GM10266 (cell line): ENCODE data around the gene MERTK.

Source experiments
- DNase-seq: peaks from one replicate; pipeline ENCODE4 v3.0.0; 2012; ENCODE audit errors: extremely low spot score
- CTCF ChIP-seq: IDR thresholded peaks from 2 replicates; pipeline ENCODE4 v1.5.1; 2012; ENCODE audit warnings: mild to moderate bottlenecking, low read depth; ENCODE audit not compliant: control insufficient read depth, insufficient read depth; ENCODE audit errors: missing control alignments

MERTK gene

DNA sequence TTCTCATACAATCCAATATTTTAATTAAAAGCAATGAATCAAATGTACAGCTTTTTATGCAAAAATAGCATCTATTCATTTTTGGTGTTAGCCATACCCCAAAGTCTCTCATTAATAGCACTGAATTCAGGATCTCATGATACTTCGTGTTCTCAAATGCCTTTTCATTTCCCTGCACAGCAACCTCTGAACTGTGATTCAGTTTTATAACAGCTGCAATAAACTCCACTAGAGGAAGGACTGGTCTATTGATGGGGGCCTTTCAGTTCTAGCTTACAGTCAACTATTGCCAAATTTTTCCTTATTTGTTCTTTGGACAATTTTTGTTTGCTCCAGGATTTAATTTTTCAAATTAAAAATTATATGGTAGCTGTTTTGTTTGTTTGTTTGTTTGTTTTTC is 151.9 kb downstream of the MERTK start:
- no peak for TF ChIP-seq CTCF
- no peak for DNase-seq

DNA sequence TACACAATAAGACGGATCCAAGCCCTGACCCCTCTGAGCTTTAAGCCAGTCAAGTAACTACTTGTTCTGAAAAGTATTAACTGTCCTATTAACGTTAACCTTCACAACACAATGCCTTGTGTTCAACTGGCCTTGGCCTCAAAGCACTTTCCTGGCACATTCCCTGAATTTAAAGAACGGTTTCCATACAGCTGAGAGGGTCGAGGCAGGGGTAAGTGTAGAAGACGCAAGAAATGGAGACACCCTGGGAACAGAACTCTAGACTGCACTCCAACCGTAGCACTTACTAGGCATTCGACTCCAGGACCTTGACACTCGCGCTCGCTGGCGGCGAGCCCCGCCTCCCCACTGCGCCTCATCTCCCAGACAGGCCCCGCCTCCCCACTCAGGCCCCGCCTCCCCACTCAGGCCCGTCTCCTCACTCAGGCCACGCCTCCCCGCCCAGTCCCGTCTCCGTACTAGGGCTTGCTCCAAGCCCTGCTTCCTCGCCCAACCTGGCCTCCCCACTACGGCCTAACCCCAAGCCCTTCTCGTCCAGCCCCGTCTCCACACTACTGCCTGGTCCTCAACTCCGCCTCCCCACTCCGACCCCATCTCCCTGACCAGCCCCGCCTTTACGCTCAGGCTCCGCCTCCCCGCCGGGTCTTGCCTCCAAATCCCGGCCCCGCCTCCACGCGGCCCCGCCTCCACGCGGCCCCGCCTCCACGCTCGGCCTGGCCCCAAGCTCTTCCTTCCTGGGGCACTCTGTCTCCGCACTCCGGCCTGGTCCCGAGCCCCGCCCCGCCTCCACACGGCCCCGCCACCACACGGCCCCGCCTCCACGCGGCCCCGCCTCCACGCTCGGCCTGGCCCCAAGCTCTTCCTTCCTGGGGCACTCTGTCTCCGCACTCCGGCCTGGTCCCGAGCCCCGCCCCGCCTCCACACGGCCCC is 155.8 kb downstream of the MERTK start:
- DNase-seq, result peak; percentile 91
- no peak for TF ChIP-seq CTCF

- no peak for TF ChIP-seq CTCF
- peak; percentile 96 for DNase-seq
Observed at GRCh38 chr2:112054847-112055729, 156.7 kb downstream of the MERTK start, which contains the start of gene TMEM87B. Gene TMEM87B, plus strand, starts transcription at chr2:112055269. Its CDS starts 323 bp downstream, at chr2:112055592.

- TF ChIP-seq CTCF, result no peak
- DNase-seq, result no peak
Observed at GRCh38 chr2:112055730-112056625, 157.6 kb downstream of the MERTK start.

DNA sequence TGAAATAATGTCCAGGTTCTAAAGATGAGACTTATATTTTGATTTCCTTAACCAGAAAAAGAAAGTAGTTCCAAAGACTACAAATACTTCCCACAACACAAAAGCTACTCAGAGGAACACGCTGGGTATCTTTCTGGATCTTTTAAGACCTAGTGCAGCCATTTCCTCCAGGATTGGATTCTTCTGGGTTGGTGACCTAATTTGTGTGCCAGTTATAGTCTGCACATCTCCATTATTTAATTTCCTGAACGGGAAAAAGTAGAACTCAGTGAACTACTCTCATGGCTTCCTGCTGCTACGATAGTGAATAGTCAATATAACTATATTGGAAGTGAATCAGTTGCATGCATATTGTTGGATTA is 158.2 kb downstream of the MERTK start:
- DNase-seq, result no peak
- no peak for TF ChIP-seq CTCF

- no peak for DNase-seq
- TF ChIP-seq CTCF, result no peak
Observed at GRCh38 chr2:112059671-112060070, 161.3 kb downstream of the MERTK start.
